SK-N-MC (cell line): ENCODE data around the gene ITGA11.

Experiments used
- EZH2 ChIP-seq: fragments of 200-600 bp; sonication (generic); IDR thresholded peaks from one replicate; pipeline ENCODE4 v1.6.1; 2017; ENCODE audit warnings: antibody characterized with exemption
- FOXP2 ChIP-seq: optimal IDR thresholded peaks from 2 replicates; pipeline ENCODE3; 2011; ENCODE audit warnings: mild to moderate bottlenecking, moderate library complexity; ENCODE audit not compliant: insufficient read depth; ENCODE audit errors: extremely low read length, control extremely low read depth
- POLR2AphosphoS5 ChIP-seq: IDR thresholded peaks from 2 replicates; pipeline ENCODE4 v1.6.1; 2012; ENCODE audit warnings: mild to moderate bottlenecking, low read depth, low read length, borderline replicate concordance

- no peak for TF ChIP-seq EZH2
- no peak for TF ChIP-seq POLR2AphosphoS5
- TF ChIP-seq FOXP2 = no peak
Measured at GRCh38 chr15:68421115-68421551, 10.8 kb downstream of the ITGA11 start.
